ENCODE measurements around the gene IREB2. TPM values are rescaled to one million over a fixed set of nuclear protein-coding genes. Genes with fewer than 3 reads are reported as not detected.

Gene IREB2
- total and polyA plus RNA-seq, 12 donors, result 6.0 to 39.8 (median 30.2) TPM

DNA sequence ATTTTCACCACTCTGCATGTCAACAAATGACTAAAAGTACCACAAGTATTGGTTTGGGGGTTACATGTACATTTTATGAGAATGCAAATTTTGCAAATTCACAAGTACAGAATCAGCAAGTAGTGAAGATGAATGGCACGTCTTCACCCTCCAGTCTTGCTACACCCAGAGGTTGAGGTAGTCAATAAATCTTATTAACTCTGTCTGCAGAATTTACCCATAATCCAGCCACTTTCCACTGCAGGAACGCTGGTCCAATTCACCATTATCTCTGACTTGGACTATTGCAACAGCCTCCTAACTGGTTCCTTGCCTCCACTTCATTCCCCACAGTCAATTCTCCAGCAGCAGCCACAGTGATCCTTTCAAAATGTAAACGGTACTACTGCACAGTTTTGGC is 112.8 kb downstream of the IREB2 start:
- intact Hi-C loops (cut with DNase I), result no loop called here
- WGBS, 2 donors, result 77 to 84% methylated on average over 3 of the region's 3 CpGs
- H3K4me3 ChIP-seq, result no peak overlapping the region
- no peaks in the 10 kb centered on the region for H3K9me3 ChIP-seq
- no peak overlapping the region for H3K27ac ChIP-seq
- H3K27me3 ChIP-seq, result no peaks in the 10 kb centered on the region
- no peak for DNase-seq
- H3K4me1 ChIP-seq, result no peaks in the 10 kb centered on the region
- no peak for ATAC-seq
- TF ChIP-seq, protein P1, sequence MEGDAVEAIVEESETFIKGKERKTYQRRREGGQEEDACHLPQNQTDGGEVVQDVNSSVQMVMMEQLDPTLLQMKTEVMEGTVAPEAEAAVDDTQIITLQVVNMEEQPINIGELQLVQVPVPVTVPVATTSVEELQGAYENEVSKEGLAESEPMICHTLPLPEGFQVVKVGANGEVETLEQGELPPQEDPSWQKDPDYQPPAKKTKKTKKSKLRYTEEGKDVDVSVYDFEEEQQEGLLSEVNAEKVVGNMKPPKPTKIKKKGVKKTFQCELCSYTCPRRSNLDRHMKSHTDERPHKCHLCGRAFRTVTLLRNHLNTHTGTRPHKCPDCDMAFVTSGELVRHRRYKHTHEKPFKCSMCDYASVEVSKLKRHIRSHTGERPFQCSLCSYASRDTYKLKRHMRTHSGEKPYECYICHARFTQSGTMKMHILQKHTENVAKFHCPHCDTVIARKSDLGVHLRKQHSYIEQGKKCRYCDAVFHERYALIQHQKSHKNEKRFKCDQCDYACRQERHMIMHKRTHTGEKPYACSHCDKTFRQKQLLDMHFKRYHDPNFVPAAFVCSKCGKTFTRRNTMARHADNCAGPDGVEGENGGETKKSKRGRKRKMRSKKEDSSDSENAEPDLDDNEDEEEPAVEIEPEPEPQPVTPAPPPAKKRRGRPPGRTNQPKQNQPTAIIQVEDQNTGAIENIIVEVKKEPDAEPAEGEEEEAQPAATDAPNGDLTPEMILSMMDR (IDR thresholded peaks at IDR 0.05), result no peak
- H3K36me3 ChIP-seq, result peaks cover 0 to 57% (median 52%) of the 10 kb centered on the region in 9 donors

Other genes starting within 250 kb of the IREB2 start
- gene ACSBG1, start 203.7 kb upstream of the IREB2 start, total RNA-seq, result under 1 TPM in 2 of 10 donors, not detected in 8; 0.22 to 0.30 TPM
- under 1 TPM; 0.59 to 0.65 TPM for gene ACSBG1, start 203.7 kb upstream of the IREB2 start, polyA plus RNA-seq
- 100 to 1,000 TPM in 8 of 10 donors, 10 to 100 TPM in 2; 78.9 to 210 (median 150) TPM for gene DNAJA4, start 173.7 kb upstream of the IREB2 start, total RNA-seq
- gene DNAJA4, start 173.7 kb upstream of the IREB2 start, polyA plus RNA-seq, result 100 to 1,000 TPM in 1 of 2 donors, 10 to 100 TPM in 1; 40.0 to 226 TPM
- 10 to 100 TPM; 24.0 to 32.8 (median 26.4) TPM for gene SKIC8, start 138.6 kb upstream of the IREB2 start, total RNA-seq
- gene SKIC8, start 138.6 kb upstream of the IREB2 start, polyA plus RNA-seq, result 10 to 100 TPM; 33.8 to 37.0 TPM
- not detected for gene CRABP1, start 97.9 kb upstream of the IREB2 start, total RNA-seq
- gene CRABP1, start 97.9 kb upstream of the IREB2 start, polyA plus RNA-seq, result not detected
- 1 to 10 TPM; 4.3 to 7.7 (median 7.1) TPM for gene HYKK, start 69.4 kb downstream of the IREB2 start, total RNA-seq
- gene HYKK, start 69.4 kb downstream of the IREB2 start, polyA plus RNA-seq, result 1 to 10 TPM; 2.2 to 3.6 TPM
- 100 to 1,000 TPM in 9 of 10 donors, 10 to 100 TPM in 1; 89.4 to 133 (median 113) TPM for gene PSMA4, start 102.2 kb downstream of the IREB2 start, total RNA-seq
- gene PSMA4, start 102.2 kb downstream of the IREB2 start, polyA plus RNA-seq, result 100 to 1,000 TPM; 155 to 185 TPM
- 1 to 10 TPM in 9 of 10 donors, under 1 TPM in 1; 0.49 to 3.9 (median 2.4) TPM for gene CHRNA5, start 127.3 kb downstream of the IREB2 start, total RNA-seq
- gene CHRNA5, start 127.3 kb downstream of the IREB2 start, polyA plus RNA-seq, result 1 to 10 TPM in 1 of 2 donors, under 1 TPM in 1; 0.51 to 1.0 TPM
- 1 to 10 TPM in 3 of 10 donors, under 1 TPM in 4, not detected in 3; 0.08 to 9.2 (median 0.64) TPM for gene CHRNA3, start 182.8 kb downstream of the IREB2 start, total RNA-seq
- gene CHRNA3, start 182.8 kb downstream of the IREB2 start, polyA plus RNA-seq, result under 1 TPM in 1 of 2 donors, not detected in 1; 0.04 TPM
- under 1 TPM in 2 of 10 donors, not detected in 8; 0.11 to 0.13 TPM for gene CHRNB4, start 203.0 kb downstream of the IREB2 start, total RNA-seq
- under 1 TPM in 1 of 2 donors, not detected in 1; 0.01 TPM for gene CHRNB4, start 203.0 kb downstream of the IREB2 start, polyA plus RNA-seq

Measured in heart right ventricle (tissue), 16 donors.